ENCODE measurements around the gene TAF10.

GRCh38 chr11:6628526-6628925, 16.5 kb upstream of the TAF10 start:
- TF ChIP-seq, protein P1, sequence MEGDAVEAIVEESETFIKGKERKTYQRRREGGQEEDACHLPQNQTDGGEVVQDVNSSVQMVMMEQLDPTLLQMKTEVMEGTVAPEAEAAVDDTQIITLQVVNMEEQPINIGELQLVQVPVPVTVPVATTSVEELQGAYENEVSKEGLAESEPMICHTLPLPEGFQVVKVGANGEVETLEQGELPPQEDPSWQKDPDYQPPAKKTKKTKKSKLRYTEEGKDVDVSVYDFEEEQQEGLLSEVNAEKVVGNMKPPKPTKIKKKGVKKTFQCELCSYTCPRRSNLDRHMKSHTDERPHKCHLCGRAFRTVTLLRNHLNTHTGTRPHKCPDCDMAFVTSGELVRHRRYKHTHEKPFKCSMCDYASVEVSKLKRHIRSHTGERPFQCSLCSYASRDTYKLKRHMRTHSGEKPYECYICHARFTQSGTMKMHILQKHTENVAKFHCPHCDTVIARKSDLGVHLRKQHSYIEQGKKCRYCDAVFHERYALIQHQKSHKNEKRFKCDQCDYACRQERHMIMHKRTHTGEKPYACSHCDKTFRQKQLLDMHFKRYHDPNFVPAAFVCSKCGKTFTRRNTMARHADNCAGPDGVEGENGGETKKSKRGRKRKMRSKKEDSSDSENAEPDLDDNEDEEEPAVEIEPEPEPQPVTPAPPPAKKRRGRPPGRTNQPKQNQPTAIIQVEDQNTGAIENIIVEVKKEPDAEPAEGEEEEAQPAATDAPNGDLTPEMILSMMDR (IDR thresholded peaks at IDR 0.05), result no peak
- no peak for TF ChIP-seq POLR2A (IDR thresholded peaks at IDR 0.05)
